PC-3 (cell line): ENCODE results near the gene HK1.

Experiments used
- EZH2 ChIP-seq: fragments of 300-600 bp; sonication (generic); IDR thresholded peaks from one replicate; pipeline ENCODE4 v1.6.1; 2017; ENCODE audit warnings: antibody characterized with exemption, mild to moderate bottlenecking, low read length; ENCODE audit not compliant: unreplicated experiment
- EZH2phosphoT487 ChIP-seq: fragments of 300-600 bp; sonication (generic); IDR thresholded peaks from 2 replicates; pipeline ENCODE4 v1.6.1; 2018; ENCODE audit warnings: mild to moderate bottlenecking, antibody characterized with exemption, low read length, borderline replicate concordance
- TF ChIP-seq, protein P1 (sequence below): fragments of 300-600 bp; sonication (generic); conservative IDR thresholded peaks from 2 replicates; pipeline ENCODE4 v1.5.1; 2017; ENCODE audit warnings: antibody characterized with exemption, low read depth, mild to moderate bottlenecking, low read length

DNA sequence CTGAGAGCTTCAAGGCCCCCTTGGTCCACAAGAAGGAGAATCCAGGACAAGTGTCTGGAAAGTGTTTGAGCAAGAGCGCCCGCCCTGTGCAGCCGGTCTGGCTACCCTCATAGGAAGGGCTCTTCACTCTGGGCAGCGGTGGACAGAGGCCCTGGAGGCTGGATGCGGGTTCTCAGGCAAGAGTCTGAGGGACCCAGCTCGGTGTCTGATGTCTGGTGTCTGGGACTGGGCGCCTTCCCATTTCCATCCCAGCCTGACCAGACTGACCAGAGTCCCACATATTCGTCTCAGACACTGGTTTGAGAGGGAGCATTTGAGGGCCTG, 59.8 kb downstream of the HK1 start:
- TF ChIP-seq, protein P1, sequence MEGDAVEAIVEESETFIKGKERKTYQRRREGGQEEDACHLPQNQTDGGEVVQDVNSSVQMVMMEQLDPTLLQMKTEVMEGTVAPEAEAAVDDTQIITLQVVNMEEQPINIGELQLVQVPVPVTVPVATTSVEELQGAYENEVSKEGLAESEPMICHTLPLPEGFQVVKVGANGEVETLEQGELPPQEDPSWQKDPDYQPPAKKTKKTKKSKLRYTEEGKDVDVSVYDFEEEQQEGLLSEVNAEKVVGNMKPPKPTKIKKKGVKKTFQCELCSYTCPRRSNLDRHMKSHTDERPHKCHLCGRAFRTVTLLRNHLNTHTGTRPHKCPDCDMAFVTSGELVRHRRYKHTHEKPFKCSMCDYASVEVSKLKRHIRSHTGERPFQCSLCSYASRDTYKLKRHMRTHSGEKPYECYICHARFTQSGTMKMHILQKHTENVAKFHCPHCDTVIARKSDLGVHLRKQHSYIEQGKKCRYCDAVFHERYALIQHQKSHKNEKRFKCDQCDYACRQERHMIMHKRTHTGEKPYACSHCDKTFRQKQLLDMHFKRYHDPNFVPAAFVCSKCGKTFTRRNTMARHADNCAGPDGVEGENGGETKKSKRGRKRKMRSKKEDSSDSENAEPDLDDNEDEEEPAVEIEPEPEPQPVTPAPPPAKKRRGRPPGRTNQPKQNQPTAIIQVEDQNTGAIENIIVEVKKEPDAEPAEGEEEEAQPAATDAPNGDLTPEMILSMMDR, result no peak
- TF ChIP-seq EZH2, result no peak
- no peak for TF ChIP-seq EZH2phosphoT487
